Measurements from ENCODE around the gene MBD3.

Gene MBD3

DNA sequence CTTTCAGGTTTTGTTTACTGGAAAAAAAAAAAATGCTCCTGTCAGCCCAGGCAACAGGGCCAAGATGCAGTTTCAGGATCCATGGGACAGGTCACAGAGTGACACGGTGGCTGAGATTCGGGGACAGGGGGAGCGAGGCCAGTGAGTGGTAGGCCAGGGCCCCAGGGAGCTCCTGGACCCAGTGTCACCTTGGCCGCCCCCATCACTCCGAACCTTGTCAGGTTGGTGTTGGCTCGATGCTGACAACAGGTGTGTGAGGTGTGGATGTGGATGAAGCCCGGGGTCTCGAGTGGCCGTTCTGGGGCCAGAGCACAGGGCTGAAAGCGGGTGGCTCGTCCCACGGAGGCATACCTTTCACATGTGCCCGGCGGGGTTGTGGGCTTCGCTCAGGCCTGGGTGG lies 18.7 kb upstream of the MBD3 start:
- Mint-ChIP-seq H3K9me3 (no peaks in the 10 kb centered on the region), H3K27ac (peak overlapping the region; percentile 51), H3K27me3 (no peaks in the 10 kb centered on the region), H3K4me1 (peaks cover 34% of the 10 kb centered on the region), H3K36me3 (peaks cover 6% of the 10 kb centered on the region), H3K4me3 (no peak overlapping the region)

- H3K4me1 Mint-ChIP-seq, result peaks cover 34% of the 10 kb centered on the region
- H3K27ac Mint-ChIP-seq, result no peak overlapping the region
- H3K27me3 Mint-ChIP-seq, result no peaks in the 10 kb centered on the region
Observed at GRCh38 chr19:1610579-1610978, 17.9 kb upstream of the MBD3 start.

DNA sequence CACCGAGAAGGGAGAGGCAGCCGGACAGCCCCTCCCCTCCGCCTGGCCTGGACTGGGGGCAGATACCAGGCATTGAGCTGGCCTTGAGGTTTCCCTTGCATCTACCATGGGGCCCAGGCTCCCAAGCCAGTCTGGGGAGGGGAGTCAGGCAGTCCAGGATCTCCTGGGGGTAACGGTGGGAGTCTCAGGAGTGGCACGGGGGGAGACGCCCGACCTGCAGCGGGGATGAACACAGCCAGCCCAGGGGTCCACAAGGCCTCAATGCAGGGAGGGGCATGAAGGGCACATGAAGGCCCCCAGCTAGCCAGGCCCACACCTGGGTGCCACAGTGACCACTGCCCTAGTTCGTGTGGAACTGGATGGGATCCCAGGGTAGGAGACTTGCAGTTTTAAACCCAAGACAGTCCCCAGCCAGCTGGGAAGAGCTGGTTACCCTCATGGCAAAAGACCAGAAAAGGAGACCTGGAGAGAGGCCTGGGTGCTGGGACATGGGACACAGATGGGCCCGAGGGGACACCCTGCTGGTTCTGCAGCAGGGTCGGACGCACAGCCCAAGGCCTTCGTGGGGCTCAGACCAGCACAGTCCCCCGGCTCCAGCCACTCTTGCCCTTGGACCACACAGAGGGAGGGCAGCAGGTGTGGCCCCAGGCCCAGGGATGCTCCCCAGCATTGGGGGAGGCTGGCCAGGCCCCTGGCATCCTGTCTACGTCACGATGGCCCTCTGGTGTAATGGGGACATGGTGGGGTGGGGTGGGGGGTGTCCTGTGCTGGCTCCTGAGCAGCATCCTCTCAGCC lies 17.2 kb upstream of the MBD3 start:
- Mint-ChIP-seq H3K36me3 (peaks cover under 1% of the 10 kb centered on the region), H3K9me3 (no peaks in the 10 kb centered on the region), H3K27me3 (no peaks in the 10 kb centered on the region), H3K4me3 (no peak overlapping the region), H3K4me1 (peaks cover 34% of the 10 kb centered on the region), H3K27ac (no peak overlapping the region)

More at GRCh38 chr19:1610579-1610978, 17.9 kb upstream of the MBD3 start:
- Mint-ChIP-seq H3K4me3 (no peak overlapping the region), H3K9me3 (no peaks in the 10 kb centered on the region), H3K36me3 (peaks cover 3% of the 10 kb centered on the region)

GRCh38 chr19:1609103-1609396 lies 16.4 kb upstream of the MBD3 start:
- no peaks in the 10 kb centered on the region for H3K27me3 Mint-ChIP-seq
- H3K4me3 Mint-ChIP-seq, result no peak overlapping the region
- H3K36me3 Mint-ChIP-seq, result no peaks in the 10 kb centered on the region
- H3K4me1 Mint-ChIP-seq, result peaks cover 37% of the 10 kb centered on the region
- H3K27ac Mint-ChIP-seq, result peak overlapping the region; percentile 46
- no peaks in the 10 kb centered on the region for H3K9me3 Mint-ChIP-seq

- H3K27me3 Mint-ChIP-seq, result no peaks in the 10 kb centered on the region
- H3K4me3 Mint-ChIP-seq, result peak overlapping the region; percentile 73
- peak overlapping the region; percentile 55 for H3K27ac Mint-ChIP-seq
- H3K9me3 Mint-ChIP-seq, result no peaks in the 10 kb centered on the region
- peaks cover 37% of the 10 kb centered on the region for H3K4me1 Mint-ChIP-seq
- H3K36me3 Mint-ChIP-seq, result no peaks in the 10 kb centered on the region
Observed at GRCh38 chr19:1608359-1609102, 15.9 kb upstream of the MBD3 start.

GRCh38 chr19:1606138-1606651 lies 13.5 kb upstream of the MBD3 start:
- Mint-ChIP-seq H3K36me3 (peaks cover 2% of the 10 kb centered on the region), H3K4me1 (peaks cover 46% of the 10 kb centered on the region), H3K27ac (peak overlapping the region; percentile 100), H3K27me3 (no peaks in the 10 kb centered on the region), H3K9me3 (no peaks in the 10 kb centered on the region), H3K4me3 (peak overlapping the region; percentile 99)

DNA sequence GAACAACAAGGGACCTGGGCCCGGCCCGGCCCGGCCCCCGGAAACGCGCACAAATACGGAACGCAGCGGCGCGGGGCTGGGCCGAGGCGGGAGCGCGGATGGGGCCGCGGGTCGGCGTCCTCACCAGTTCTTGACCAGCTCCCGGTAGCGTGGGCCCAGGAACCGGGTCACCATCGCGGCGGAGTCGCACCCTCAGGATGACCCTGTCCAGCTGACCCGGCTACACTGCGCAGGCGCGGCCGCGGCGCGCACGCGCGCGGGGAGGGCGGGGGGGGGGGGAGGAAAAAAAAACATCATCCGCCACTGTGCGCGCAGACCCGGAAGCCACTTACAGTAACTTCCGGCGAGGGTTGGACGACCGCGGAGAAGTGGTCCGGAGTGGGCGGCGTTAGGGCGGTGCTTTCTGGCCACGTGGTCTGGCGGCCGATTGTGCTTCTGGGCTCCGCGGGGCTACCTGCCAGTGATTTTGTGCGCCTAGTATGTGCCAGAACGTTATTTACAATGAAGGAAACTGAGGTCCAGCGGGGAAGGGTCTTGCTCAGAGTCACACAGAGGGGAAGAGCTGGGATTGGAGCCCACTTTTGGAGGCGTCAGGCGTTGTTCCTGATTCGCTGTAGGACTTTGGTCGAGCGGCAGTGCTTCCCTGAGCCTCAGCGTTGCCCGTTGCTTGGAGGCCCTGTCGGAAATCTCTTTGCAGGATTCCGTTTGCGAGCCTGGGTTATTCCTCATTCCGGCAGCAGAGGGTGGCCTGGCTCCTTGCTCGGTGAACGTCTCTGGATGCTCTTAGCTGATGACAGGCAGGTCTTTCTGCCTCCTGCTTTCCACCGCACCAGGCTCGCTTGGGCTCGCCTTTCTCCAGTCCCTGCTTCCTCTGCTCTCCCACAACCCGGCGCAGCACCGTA lies 12.8 kb upstream of the MBD3 start, which contains the start of gene UQCR11:
Gene UQCR11, minus strand, starts transcription at position 227 of the 902 bp plus-strand sequence. Its CDS starts 53 bp downstream, at position 174.
- H3K9me3 Mint-ChIP-seq, result no peaks in the 10 kb centered on the region
- H3K27ac Mint-ChIP-seq, result peak within 1 kb of the TSS; percentile 100
- peak within 1 kb of the TSS; percentile 99 for H3K4me3 Mint-ChIP-seq
- H3K4me1 Mint-ChIP-seq, result peaks cover 39% of the 10 kb centered on the region
- no peaks in the 10 kb centered on the region for H3K27me3 Mint-ChIP-seq
- peaks cover 2% of the 10 kb centered on the region for H3K36me3 Mint-ChIP-seq

GRCh38 chr19:1602091-1602707 lies 9.5 kb upstream of the MBD3 start:
- no peak overlapping the region for H3K27ac Mint-ChIP-seq
- no peak overlapping the region for H3K4me3 Mint-ChIP-seq
- H3K27me3 Mint-ChIP-seq, result no peaks in the 10 kb centered on the region
- no peaks in the 10 kb centered on the region for H3K9me3 Mint-ChIP-seq
- H3K36me3 Mint-ChIP-seq, result peaks cover 5% of the 10 kb centered on the region
- H3K4me1 Mint-ChIP-seq, result peaks cover 20% of the 10 kb centered on the region

DNA sequence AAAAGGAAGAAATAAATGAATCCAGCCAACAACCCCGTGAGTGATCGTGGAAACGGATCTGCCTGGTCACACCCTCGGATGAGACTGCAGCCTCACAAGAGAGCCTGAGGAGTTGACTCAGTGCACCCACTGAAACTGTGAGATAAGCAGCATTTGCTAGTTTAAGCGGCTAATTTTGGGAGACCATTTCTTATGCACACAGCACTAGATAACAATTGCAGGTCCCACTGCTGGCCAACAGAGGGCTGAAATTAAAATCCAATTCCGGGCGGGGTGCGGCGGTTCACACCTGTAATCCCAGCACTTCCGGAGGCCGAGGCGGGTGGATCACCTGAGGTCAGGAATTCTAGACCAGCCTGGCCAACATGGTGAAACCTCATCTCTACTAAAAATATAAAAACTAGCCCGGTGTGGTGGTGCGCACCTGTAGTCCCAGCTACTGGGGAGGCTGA lies 9.0 kb upstream of the MBD3 start:
- Mint-ChIP-seq H3K36me3 (peaks cover 5% of the 10 kb centered on the region), H3K27me3 (no peaks in the 10 kb centered on the region), H3K4me3 (peak overlapping the region; percentile 42), H3K27ac (no peak overlapping the region), H3K4me1 (peaks cover 15% of the 10 kb centered on the region), H3K9me3 (no peaks in the 10 kb centered on the region)

- H3K27ac Mint-ChIP-seq, result no peak overlapping the region
- H3K9me3 Mint-ChIP-seq, result no peaks in the 10 kb centered on the region
- H3K36me3 Mint-ChIP-seq, result peaks cover 5% of the 10 kb centered on the region
- no peak overlapping the region for H3K4me3 Mint-ChIP-seq
- no peaks in the 10 kb centered on the region for H3K27me3 Mint-ChIP-seq
- peaks cover 12% of the 10 kb centered on the region for H3K4me1 Mint-ChIP-seq
Observed at GRCh38 chr19:1599460-1599846, 6.8 kb upstream of the MBD3 start.

DNA sequence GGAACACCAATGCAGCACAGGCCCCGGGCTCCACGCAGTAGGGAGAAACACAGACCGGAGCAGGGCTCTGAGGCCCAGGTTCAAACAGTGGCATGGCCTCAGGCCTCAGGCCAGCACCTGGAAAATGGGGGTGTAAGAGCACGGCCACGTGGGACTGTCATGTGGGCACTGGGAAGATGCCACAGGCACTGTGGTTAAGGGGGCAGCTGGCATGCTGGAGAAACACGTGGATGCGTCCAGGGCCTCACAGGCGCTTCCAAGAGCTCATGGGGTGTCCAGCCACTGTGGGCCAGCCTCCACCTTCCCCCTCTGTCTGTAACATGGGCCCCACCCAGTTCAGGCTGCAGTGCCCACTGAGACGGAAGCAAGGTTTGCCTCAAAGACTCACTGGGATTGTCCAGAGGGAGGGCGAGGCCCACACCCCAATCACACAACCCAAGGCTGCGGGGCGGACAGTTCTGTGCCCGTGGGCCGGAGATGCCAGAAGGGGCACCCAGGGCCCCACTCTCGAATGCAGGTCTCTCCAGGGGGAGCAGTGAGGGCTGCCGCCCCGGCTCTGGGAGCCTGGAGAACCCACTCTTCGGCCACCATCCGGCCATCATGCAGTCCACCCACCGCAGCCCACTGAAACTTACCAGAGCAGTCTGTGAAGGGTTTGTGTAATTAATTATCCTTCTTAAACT lies 6.3 kb upstream of the MBD3 start:
- Mint-ChIP-seq H3K4me3 (no peak overlapping the region), H3K9me3 (no peaks in the 10 kb centered on the region), H3K27me3 (no peaks in the 10 kb centered on the region), H3K27ac (no peak overlapping the region), H3K36me3 (peaks cover 5% of the 10 kb centered on the region), H3K4me1 (peaks cover 11% of the 10 kb centered on the region)

- Mint-ChIP-seq H3K27me3 (no peaks in the 10 kb centered on the region), H3K4me1 (peaks cover 12% of the 10 kb centered on the region), H3K36me3 (peaks cover 7% of the 10 kb centered on the region), H3K27ac (no peak overlapping the region), H3K9me3 (no peaks in the 10 kb centered on the region), H3K4me3 (peak overlapping the region; percentile 86)
Observed at GRCh38 chr19:1593501-1593772, 772 bp upstream of the MBD3 start.

- H3K36me3 Mint-ChIP-seq, result peaks cover 4% of the 10 kb centered on the region
Observed at GRCh38 chr19:1592024-1592754, 476 bp downstream of the MBD3 start.

DNA sequence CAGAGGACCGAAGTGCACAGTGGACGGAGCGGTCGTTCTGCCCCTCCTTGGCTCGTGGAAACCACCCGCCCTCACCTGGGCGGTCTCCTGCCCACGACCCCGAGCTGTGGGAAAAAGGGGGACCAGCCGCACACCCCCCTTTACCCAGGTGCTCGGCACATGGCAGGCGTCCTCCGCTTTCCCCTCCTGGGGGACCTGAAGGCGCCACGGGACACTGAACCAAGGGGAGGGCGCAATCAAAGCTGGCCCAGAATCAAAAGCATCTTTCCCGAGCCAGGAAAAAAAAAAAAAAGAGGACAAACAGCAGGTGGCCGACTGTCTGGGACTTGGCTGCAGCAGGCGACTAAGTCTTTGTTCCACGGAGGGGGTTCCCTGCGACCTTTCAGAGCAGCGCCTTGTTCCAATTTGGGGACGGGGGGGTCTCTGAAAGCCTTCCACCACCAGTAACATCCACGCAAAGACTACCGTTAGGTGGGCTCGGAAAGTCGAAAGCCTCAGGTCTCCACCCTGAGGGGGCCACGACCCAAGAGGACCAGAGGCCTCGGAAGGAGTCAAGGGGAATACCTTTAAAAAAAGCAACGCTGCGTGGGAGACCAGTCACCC lies 1.1 kb downstream of the MBD3 start:
- peaks cover 4% of the 10 kb centered on the region for H3K36me3 Mint-ChIP-seq
- H3K27me3 Mint-ChIP-seq, result no peaks in the 10 kb centered on the region
- H3K27ac Mint-ChIP-seq, result peak overlapping the region; percentile 93
- H3K9me3 Mint-ChIP-seq, result no peaks in the 10 kb centered on the region
- peaks cover 12% of the 10 kb centered on the region for H3K4me1 Mint-ChIP-seq
- peak overlapping the region; percentile 94 for H3K4me3 Mint-ChIP-seq

More at GRCh38 chr19:1592024-1592754, 476 bp downstream of the MBD3 start:
- Mint-ChIP-seq H3K4me1 (peaks cover 12% of the 10 kb centered on the region), H3K4me3 (peak overlapping the region; percentile 94), H3K27me3 (no peaks in the 10 kb centered on the region), H3K9me3 (no peaks in the 10 kb centered on the region), H3K27ac (peak overlapping the region; percentile 93)
